ENCODE results near the gene GNAS.

The GNAS gene

DNA sequence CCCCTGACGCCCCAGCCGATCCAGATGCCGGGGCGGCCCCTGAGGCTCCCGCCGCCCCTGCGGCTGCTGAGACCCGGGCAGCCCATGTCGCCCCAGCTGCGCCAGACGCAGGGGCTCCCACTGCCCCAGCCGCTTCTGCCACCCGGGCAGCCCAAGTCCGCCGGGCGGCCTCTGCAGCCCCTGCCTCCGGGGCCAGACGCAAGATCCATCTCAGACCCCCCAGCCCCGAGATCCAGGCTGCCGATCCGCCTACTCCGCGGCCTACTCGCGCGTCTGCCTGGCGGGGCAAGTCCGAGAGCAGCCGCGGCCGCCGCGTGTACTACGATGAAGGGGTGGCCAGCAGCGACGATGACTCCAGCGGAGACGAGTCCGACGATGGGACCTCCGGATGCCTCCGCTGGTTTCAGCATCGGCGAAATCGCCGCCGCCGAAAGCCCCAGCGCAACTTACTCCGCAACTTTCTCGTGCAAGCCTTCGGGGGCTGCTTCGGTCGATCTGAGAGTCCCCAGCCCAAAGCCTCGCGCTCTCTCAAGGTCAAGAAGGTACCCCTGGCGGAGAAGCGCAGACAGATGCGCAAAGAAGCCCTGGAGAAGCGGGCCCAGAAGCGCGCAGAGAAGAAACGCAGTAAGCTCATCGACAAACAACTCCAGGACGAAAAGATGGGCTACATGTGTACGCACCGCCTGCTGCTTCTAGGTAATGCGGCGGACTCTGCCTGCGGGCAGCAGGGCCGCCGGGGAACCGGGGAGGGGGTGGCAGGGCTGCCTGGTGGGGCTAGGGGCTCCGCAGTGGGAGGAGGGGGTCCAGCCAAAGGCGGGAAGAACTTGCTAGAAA is 2.3 kb downstream of the GNAS start:
- DNase-seq (ENCODE audit: low read depth), result no peak

DNA sequence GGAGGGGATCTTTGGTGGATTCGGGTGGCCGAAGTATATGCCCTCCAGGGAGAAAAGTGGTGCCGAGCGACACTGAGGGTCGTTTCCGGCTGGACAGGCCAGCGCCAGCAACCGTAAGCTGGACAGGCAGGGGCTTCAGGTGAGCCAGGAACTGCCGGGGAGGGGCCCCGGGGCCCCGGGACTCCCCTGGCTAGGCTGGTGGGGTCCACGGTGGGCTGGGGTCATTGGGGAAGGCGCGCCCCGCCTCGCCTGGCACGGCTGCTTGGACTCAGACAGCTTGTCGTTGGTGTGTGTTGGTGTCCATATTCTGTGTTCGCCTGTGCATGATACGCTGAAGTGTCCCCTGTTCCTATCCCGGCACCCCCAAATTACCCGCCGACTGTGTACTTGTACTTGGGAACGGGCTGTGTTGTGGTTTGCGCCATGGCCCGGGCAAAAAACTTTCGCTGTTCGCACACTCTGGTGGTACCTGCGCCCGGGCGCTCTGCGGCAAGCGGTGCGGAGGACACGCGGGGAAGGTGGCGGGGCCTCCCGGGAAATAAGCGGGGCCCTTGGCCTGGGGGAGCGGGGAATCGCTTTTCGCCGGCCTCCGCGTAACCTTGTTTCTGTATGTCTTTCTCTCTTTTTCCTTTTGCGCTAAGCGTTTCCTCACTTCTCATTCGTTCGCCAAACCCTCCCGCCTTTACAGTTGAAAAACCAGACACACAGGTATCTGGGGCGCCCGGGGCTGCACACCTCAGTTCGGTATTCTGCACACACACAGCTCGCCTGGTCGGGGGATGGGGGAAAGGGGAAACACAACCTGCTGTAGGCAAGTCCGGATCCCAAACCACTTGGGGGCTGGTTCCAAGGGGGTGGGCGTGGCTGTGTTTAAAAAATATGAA is 3.2 kb downstream of the GNAS start:
- DNase-seq (ENCODE audit: low read depth), result no peak

DNA sequence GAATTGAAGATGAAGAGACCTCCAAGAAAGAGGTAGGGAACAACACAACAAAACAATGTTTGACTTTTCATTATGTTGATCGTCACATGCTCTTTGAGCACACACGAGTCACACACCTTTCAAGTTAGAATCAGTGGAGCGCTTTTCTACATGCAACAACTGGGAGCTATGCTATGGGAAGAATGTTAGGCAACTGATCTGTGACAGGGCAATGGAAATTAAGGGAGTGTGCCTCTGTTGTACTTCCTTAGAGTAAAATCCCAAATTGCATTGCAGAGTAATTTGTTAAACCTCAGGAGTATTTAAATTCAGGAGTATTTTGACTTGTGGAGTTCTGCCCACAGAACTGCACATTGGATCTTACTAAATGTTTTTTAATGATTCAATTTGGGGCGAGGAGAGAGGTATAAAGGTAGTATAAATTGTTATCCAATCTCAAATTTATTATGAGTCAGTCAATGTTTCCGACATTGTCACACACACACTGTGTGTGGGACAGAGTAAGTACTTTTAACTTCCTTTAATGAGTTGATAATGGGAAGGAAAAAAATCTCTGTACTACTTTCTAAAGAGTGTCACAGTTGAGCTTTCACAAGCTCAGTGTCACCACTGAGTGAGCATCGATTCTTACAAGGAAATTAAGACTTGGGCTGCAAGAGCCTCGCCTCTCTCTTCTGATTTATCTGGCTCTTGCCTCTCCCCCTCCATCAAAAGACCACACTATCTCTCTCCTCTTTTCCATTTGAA is 10.7 kb downstream of the GNAS start:
- no peak for DNase-seq (ENCODE audit: low read depth)

DNA sequence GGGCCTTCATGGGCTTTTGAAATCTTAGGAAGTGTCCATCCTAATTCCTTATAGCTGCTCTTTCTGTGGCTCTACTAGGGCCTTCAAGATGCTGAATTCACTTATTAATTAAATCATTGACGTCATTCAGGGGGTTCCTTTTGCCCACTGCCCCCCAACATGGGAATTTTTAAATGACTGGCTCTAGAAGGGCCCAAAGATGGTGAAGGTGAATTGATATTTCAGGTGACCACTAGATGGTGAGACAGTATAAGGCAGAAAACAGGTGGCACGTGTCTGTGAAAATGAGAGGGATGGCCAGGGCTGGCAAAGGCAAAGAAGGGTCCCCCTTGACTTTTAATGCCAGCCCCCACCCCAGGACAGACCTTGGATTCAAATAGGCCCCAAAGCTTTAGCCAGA is 11.8 kb downstream of the GNAS start:
- no peak for DNase-seq (ENCODE audit: low read depth)

DNA sequence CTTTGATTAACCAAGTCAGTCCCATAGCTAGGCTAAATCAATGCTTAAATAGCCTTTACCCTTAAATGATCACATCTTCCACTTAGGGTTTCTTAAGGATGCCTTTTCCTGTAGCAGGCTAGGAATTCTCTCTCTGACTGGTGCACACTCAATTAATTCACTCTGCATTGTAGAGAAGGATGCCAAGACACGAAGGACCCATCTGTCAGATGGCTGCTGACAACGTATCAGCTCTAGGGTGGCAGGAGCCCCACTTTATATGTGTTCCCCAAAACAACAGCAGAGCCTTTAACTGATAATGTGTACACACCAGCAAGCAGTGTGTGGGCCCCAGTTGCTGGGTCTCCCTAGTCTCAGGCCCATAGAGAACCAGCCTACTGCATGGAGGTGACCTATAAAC is 13.3 kb downstream of the GNAS start:
- no peak for DNase-seq (ENCODE audit: low read depth)

DNA sequence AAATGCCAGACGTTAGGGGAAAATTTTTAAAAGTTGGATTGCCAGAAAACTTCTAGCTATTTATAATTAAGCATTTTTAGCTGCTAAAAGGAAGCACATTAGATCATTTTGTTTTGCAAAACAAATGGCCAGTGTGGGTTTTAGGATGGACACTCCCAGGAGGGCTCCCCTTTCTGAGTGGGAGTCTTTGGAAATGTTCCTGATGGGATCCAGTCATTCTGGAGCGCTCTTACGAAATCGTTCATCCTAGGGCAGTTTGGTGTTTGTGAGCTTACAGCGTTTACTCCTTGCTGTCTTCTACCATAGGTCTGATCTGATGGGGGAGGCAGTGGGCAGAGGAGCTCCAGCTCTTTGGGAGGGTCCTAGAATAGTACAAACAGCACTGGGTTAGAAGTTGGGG is 14.7 kb downstream of the GNAS start:
- DNase-seq (ENCODE audit: low read depth), result no peak

DNA sequence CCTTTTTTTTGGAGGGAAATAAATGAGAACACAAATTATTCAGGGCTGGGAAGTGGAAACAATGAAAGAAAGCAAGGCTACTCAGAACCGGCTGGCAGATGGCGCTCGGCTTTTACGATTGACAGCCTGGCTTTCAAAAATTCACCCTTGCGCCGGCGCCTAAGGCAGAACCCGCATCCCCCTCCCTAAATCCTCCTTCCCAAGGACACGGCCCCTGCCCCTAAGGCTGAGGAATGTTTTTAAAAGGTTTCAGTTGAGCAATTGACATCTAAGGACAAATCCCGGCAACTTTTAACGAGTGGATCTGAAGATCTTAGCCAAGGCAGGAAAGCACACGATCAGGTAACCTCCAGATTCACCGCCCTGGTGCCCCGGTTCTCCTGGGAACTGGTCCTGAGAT is 16.3 kb downstream of the GNAS start:
- no peak for DNase-seq (ENCODE audit: low read depth)

DNA sequence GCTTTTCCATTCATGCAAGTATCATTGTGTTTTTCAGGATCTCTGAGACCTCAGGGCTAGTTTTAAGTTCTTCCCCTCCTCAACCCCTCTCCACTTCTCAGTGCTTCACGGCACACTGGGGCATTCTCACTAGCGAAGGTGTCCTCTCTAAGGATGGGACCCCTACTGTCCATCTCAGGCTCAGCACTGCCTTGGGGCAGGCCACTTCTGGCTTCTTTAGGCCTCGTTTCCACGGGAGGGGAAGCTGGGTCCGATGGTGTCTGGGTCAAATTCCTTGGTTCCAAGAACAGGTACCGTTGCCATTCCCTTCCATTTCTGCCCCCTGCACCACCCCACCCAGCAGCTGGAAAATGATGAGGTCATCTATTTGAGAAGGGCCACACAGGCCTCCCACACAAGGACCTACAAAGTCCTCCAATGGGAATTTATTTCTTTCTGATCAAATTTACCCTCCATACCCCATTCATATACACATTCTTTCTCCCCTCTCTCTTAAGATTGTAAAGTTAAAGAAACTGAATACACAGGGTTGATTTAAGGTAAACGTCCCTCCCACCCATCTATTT is 17.2 kb downstream of the GNAS start:
- no peak for DNase-seq (ENCODE audit: low read depth)

DNA sequence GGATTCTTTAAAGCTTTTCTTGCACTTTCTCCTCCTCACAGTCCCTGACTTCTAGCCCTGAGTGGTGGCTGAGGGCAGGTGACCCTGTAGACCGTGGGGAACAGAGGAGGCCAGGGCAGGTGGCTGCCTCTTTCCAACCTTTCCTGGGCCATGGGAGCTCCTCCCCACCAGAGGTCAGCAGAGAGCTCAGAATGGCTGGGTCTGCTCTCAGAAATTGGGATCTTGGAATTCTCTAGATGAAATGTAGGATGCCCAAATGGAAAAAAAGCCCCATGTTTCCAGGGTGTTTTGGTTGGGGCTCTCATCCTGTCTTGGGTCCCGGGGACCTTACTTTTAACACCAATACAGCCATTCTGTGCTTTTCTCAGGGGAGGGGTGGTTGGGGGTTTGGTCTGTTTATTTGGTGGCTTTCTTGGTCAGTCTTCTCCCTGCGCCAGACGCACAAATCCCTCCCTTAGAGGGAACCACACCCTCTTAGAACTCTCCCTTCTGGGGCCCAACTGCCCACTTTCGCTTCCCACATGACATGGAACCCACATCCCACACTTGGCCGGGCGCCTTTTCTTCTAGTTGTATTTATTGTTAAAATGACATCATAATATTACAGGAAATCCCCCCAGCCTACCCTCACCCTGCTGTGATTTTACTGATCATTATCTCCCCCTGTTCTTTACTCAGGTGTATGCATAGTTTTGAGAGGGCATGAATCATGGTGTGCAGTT is 17.9 kb downstream of the GNAS start:
- no peak for DNase-seq (ENCODE audit: low read depth)

DNA sequence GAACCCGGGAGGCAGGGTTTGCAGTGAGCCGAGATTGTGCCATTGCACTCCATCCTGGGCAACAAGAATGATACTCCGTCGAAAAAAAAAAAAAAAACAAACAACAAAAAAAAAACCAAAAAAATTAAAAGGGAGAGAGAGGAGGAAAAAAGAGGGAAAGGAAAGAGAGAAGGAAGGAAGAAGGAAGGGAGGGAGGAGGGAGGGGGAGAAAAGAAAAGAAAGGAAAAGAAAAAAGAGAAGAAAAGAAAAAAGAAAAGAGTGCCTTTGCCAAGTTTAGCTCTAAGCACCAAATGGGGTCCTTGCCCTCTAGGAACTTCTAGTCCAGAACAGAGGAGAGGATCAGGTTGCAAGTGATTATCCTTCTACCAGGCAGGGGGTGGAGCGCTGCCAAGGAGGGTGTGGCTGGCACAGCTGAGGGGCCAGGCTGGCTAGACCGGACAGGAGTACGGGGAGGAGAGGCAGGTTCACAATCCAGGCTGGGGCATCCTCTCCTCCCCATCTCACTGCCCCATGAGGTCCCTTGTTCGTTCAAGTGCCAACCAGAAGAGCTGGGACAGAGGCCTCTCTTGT is 19.1 kb downstream of the GNAS start:
- DNase-seq (ENCODE audit: low read depth), result no peak

DNA sequence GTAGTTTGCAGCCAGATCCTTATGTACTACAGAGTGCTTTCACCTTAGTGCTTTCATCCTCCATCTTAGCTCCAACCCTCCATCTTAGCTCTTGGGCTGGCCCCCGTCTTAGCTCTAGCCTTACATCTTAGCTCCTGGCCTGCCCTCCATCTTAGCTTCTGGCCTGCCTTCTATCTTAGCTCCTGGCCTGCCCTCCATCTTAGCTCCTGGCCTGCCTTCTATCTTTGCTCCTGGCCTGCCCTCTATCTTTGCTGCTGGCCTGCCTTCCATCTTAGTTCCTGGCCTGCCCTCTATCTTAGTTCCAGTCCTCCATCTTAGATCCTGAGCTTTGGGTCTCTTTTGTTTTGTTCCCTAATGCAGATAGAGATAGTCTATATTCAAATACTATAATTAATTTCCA is 22.0 kb downstream of the GNAS start:
- no peak for DNase-seq (ENCODE audit: low read depth)

DNA sequence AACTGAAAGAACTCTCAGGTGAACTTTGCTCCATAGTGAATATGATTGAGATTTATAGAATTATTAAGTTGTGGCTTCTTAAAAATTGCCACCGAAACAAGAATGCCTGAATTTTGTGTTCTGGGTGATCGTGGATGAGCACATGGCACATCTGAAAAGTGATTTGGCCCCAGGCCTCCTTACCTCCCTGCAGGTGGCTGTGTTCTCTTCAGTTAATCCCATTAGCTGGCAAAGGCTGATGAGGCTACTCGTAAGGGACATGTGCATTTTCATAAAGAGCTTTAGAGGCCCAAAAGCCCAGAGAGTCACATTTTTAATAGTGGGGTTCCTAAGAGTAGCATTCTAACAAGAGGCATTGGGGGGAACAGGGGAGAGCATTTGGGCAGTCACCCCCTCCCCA is 22.6 kb downstream of the GNAS start:
- no peak for DNase-seq (ENCODE audit: low read depth)

DNA sequence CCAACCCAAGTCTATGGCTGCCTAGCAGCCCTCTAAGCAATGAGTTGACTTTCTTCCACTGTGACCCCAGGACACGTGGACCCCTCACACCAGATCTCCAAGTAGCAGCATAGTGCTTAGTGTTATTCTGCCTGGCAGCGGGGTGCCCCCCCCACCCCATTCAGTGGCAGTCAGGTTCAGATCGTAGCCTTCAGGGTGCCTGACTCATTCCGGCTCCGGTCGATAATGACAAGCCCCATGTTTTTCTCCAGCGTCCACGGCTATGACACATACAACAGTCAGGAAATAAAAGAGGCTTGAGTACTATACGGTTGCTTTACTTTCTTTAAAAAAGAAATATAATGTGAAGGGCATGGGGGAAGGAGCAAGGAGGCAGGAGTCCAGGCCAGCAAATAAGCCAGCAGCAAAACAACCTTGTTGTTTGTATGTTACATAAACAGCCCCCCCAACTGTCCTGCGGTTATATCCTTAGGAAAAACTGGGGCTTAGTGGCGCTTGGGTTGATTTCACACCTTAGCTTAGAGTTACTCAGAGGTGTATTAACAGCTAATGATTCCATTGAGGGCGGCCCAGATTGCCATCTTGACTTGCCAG is 23.1 kb downstream of the GNAS start:
- no peak for DNase-seq (ENCODE audit: low read depth)

DNA sequence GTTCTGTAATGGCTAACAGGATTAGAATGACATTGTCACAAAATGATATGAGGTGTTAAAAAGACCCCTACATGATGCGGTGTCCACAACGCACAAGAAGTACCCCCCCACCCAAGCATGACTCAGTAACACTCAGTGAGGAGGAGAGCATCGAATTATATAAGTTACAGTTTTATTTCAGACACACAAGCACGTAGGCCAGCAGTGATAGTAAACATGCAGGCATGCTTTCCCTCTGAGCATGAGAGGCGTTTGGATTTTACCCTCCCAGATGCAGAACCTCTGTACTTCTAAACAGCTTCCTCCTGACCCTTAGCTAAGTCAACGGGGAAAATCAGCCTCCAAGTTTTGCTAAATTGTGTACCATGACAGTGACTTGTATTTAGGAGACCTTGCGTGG is 23.9 kb downstream of the GNAS start:
- no peak for DNase-seq (ENCODE audit: low read depth)

DNA sequence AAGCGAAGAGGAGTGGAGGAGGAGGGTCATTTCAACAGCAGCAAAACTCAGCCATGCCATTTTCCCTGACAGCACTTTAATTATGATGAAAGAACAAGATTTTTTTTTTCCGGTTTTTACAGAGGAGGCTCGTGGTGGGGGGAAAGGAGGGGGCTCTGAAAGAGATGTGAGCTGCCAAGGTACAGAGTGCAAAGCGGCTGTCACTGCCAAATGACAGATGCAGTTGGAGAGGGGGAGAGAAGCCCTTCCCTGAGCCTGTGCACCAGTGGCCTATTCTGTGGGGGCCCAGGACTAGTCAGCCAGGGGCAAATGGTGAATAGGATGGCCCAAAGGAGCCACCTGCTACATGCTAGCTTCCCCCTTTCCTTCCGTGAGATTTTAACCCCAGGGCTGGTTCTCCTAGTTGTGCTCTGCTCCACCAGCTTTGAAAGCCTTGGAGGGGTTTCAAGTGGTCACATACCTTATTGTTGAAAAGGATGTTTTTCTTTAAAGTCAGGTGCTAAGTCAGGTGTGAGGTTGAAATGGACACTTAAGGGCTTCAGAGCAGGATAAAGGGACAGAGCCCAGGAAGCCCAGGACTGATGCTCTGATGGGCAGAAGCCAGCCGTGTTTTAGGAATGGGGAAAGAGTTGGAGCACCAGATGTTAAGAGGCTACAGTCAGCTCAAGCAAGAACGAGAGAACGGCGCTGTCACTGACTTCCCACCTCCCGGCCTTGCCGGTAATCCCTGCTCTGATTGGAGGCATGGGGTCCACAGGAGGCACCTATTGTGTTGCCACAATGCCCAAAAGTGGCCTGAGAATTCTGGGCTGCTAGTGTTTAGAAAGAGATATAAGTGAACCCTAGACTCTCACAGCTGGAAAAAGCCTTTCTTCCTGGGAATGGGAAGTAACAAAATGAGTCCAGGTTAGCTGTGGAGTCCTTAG is 24.8 kb downstream of the GNAS start:
- DNase-seq (ENCODE audit: low read depth), result no peak

DNA sequence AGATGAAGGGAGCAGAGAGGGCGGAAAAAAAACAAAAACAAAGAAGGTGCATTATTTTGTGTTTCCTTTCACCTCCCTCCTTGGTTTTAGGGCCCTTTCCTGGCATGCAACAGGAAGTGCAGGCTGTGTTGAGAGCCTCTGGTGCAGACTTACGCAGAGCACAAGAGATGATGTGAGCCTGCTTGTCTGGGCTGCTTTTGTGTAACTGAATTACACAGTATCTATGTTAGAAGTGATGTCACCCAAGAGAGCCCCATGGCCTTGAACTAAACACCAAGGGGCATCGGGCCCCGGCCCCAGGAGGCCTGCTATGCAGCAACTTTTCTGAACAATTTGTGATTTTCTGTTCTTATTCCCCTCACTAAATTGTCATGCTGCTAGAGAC is 25.5 kb downstream of the GNAS start:
- no peak for DNase-seq (ENCODE audit: low read depth)

DNA sequence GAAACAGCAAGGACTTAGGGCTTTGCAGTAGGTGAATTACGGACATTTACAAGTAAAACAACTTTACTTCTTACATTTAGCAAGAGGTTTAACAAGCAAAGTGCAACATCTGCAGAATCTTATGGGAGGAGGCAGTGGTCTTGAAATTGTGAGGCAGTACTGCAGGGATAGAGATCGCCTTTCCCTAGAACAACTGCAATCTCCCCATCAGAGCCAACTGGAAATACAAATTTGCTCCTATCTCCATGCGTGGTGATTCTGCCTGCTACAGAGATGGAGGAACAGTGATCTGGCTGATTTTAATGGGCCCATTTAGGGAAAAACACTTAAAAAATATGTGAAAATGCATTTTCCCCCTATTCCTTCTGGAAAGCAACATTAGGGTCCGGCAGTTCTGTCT is 25.9 kb downstream of the GNAS start:
- DNase-seq (ENCODE audit: low read depth), result no peak

DNA sequence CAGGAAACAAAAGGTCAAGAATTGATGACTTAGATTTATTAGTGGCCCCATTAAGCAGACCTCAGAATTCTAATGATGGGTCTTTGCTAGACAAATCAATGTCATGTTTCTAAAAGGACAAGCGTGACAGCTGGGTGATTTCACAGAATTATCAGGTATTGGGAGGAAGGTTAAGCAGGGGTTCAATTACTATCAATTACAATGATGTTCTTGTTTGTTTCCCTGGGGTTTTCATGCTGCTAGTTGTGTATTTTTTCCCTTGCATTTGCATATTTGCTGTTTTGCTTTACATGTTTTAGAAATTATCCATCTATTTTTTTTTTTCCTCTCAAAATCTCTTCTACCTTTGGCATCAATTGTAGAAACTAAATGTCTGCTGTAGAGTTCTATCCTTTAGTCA is 27.9 kb downstream of the GNAS start:
- DNase-seq (ENCODE audit: low read depth), result no peak

DNA sequence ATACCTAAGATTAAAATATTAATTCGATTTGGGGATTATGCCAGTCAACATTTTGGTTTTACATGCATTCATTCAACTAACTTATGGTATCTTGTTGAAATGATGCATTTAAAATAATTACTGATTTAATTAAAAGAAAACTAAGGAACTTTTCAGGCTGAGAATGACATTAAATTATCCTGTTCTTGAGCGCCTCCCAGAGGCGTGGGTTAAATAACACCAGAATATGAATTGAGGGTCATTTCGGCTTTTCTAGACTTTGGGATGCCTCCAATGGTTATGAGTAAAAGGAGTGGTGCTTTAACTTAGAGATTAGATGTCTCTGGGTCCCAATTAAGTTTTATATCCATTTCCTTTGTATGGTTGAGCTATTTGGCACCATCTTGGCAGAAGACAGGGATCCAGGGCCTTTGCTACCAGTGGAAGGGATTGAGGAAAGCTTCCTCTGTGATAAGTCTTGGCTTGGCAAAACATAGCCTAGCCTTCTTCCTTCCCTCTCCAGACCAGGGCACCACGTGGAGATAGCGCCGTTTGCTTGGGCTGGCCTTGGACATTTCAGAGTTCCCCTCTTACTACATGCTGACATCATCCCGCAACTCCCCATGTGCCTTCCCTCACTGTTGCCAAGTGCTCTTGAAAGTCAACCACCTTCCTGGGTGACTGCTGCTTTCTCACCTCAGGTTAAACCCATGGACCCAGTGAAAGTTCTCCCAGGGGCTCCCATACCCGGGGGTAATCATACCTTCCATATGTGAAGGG is 28.7 kb downstream of the GNAS start:
- no peak for DNase-seq (ENCODE audit: low read depth)

Data from stimulated activated CD8-positive, alpha-beta memory T cell treated with anti-CD3 and anti-CD28 coated beads, Interleukin-4, amount 100 ng/mL, for 24 hours (primary cell).